IMR-90 (cell line): ENCODE data around the gene UBE2J1.

Experiments
- BHLHE40 ChIP-seq: fragments of 150-350 bp; IDR thresholded peaks from 2 replicates; pipeline ENCODE4 v1.6.1; 2016; ENCODE audit warnings: mild to moderate bottlenecking, low read depth, low read length
- CEBPB ChIP-seq: IDR thresholded peaks from 2 replicates; pipeline ENCODE4 v1.6.1; 2012; ENCODE audit warnings: low read depth, low read length, improper control_type of control experiment
- MAFK ChIP-seq: IDR thresholded peaks from 2 replicates; pipeline ENCODE4 v1.6.1; 2012; ENCODE audit warnings: low read depth, low read length, improper control_type of control experiment
- POLR2A ChIP-seq: IDR thresholded peaks from 2 replicates; pipeline ENCODE4 v1.6.1; 2012; ENCODE audit warnings: mild to moderate bottlenecking, low read depth, low read length
- RAD21 ChIP-seq: IDR thresholded peaks from 2 replicates; pipeline ENCODE4 v1.6.1; 2012; ENCODE audit warnings: low read length, improper control_type of control experiment
- RCOR1 ChIP-seq: IDR thresholded peaks from 2 replicates; pipeline ENCODE4 v1.6.1; 2012; ENCODE audit warnings: mild to moderate bottlenecking, low read length, improper control_type of control experiment; ENCODE audit not compliant: insufficient replicate concordance
- RFX5 ChIP-seq: IDR thresholded peaks from 2 replicates; pipeline ENCODE4 v1.8.0; 2012; ENCODE audit warnings: low read depth, mild to moderate bottlenecking, low read length, moderate library complexity
- TF ChIP-seq, protein P1 (sequence below): conservative IDR thresholded peaks from 2 replicates; pipeline ENCODE4 v1.5.1; 2012; ENCODE audit warnings: mild to moderate bottlenecking, low read depth, low read length, improper control_type of control experiment
- TF ChIP-seq, protein P2 (sequence below): fragments of 150-350 bp; IDR thresholded peaks from 2 replicates; pipeline ENCODE4 v1.6.1; 2017; ENCODE audit warnings: mild to moderate bottlenecking, antibody characterized with exemption, low read length, low read depth

DNA sequence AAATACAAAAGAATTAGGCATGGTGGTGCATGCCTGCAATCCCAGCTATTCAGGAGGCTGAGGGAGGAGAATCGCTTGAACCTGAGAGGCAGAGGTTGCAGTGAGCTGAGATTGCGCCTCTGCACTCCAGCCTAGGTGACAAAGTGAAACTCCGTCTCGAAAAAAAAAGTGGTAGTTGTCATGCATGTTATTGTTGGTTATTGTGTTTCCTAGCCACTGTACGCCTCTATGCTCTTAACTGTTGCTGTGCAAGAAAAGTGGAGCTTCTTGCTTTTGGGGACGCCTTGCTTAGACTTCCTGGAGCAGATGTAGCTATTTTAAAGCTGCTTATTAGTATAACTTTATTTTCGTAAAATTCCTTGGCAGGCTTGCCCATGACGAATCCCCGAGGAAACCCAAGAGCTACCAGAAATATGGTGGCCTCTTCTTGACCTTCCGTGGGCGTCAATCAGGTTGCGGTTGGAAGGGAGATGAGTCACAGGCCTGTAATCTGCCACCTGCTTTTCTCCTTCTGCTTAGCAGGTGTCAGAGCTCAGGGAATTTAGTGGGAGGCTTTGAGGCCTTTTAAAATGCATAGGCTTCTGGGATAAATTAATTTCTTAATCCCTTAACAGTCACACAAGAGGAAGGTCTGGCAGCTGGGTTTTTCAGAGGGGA lies 54.7 kb downstream of the UBE2J1 start:
- TF ChIP-seq POLR2A (no peak), RFX5 (no peak), RCOR1 (peak; percentile 100), BHLHE40 (peak; percentile 56; the same call in 1 of the 2 replicates), CEBPB (no peak), MAFK (no peak), RAD21 (no peak)
- TF ChIP-seq, protein P1, sequence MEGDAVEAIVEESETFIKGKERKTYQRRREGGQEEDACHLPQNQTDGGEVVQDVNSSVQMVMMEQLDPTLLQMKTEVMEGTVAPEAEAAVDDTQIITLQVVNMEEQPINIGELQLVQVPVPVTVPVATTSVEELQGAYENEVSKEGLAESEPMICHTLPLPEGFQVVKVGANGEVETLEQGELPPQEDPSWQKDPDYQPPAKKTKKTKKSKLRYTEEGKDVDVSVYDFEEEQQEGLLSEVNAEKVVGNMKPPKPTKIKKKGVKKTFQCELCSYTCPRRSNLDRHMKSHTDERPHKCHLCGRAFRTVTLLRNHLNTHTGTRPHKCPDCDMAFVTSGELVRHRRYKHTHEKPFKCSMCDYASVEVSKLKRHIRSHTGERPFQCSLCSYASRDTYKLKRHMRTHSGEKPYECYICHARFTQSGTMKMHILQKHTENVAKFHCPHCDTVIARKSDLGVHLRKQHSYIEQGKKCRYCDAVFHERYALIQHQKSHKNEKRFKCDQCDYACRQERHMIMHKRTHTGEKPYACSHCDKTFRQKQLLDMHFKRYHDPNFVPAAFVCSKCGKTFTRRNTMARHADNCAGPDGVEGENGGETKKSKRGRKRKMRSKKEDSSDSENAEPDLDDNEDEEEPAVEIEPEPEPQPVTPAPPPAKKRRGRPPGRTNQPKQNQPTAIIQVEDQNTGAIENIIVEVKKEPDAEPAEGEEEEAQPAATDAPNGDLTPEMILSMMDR: no peak
- TF ChIP-seq, protein P2, sequence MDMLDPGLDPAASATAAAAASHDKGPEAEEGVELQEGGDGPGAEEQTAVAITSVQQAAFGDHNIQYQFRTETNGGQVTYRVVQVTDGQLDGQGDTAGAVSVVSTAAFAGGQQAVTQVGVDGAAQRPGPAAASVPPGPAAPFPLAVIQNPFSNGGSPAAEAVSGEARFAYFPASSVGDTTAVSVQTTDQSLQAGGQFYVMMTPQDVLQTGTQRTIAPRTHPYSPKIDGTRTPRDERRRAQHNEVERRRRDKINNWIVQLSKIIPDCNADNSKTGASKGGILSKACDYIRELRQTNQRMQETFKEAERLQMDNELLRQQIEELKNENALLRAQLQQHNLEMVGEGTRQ: no peak
